ENCODE data around the gene ASB7. TPM values are rescaled to one million over a fixed set of nuclear protein-coding genes. Genes with fewer than 3 reads are reported as not detected.

ASB7 gene
- total RNA-seq, 1 donor from 2014 or later = 18.3 TPM

DNA sequence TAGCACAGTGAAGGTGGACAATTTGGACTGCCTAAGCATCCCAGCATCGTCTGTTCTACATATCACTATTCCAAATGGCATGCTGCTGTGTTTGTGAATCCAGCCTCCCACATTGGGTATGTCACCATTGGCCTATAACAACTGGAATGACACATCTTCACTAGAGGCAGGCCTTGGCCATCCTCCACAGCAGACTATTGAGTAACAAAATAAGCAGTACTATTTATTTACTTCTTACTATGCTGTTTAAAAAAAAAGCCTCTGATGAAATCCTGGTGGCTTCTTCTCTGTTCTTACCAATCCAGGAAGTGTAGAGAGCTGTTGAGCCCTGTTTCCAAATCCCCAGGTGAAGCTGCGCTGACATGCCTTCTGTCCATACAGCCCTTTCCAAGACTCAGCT, 43.1 kb upstream of the ASB7 start:
- TF ChIP-seq, protein P1, sequence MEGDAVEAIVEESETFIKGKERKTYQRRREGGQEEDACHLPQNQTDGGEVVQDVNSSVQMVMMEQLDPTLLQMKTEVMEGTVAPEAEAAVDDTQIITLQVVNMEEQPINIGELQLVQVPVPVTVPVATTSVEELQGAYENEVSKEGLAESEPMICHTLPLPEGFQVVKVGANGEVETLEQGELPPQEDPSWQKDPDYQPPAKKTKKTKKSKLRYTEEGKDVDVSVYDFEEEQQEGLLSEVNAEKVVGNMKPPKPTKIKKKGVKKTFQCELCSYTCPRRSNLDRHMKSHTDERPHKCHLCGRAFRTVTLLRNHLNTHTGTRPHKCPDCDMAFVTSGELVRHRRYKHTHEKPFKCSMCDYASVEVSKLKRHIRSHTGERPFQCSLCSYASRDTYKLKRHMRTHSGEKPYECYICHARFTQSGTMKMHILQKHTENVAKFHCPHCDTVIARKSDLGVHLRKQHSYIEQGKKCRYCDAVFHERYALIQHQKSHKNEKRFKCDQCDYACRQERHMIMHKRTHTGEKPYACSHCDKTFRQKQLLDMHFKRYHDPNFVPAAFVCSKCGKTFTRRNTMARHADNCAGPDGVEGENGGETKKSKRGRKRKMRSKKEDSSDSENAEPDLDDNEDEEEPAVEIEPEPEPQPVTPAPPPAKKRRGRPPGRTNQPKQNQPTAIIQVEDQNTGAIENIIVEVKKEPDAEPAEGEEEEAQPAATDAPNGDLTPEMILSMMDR (IDR thresholded peaks at IDR 0.05) = no peak
- no peak for TF ChIP-seq EZH2 (IDR thresholded peaks at IDR 0.05)
- TF ChIP-seq EZH2phosphoT487 (IDR thresholded peaks at IDR 0.05) = no peak
- H3K9me3 ChIP-seq (ENCODE audit: low read depth) = no peaks in the 10 kb centered on the region
- H3K27me3 Mint-ChIP-seq (ENCODE audit: insufficient read depth, low read depth) = peaks cover 4% of the 10 kb centered on the region
- H3K9me3 Mint-ChIP-seq = peaks cover 24% of the 10 kb centered on the region
- H3K4me1 Mint-ChIP-seq = no peaks in the 10 kb centered on the region
- H3K4me1 ChIP-seq = no peaks in the 10 kb centered on the region
- no peaks in the 10 kb centered on the region for H4K20me1 ChIP-seq (ENCODE audit: low read depth)
- no peak overlapping the region for H2AFZ ChIP-seq (replicated peaks)
- H3K36me3 ChIP-seq = no peaks in the 10 kb centered on the region
- H3K4me3 ChIP-seq = no peak overlapping the region
- DNase-seq (ENCODE audit: low spot score) = no peak
- H3K27ac ChIP-seq = no peak overlapping the region
- peak overlapping the region; percentile 36 for H3K4me3 Mint-ChIP-seq
- H3K27me3 ChIP-seq = no peaks in the 10 kb centered on the region
- peaks cover 7% of the 10 kb centered on the region for H3K36me3 Mint-ChIP-seq
- no peak overlapping the region for H3K27ac Mint-ChIP-seq
- H3K4me2 ChIP-seq = no peak overlapping the region
- no peak overlapping the region for H3K9ac ChIP-seq
- no peaks in the 10 kb centered on the region for H3K79me2 ChIP-seq (ENCODE audit: low read depth)
- H3F3A ChIP-seq (ENCODE audit: low read depth) = no peaks in the 10 kb centered on the region

DNA sequence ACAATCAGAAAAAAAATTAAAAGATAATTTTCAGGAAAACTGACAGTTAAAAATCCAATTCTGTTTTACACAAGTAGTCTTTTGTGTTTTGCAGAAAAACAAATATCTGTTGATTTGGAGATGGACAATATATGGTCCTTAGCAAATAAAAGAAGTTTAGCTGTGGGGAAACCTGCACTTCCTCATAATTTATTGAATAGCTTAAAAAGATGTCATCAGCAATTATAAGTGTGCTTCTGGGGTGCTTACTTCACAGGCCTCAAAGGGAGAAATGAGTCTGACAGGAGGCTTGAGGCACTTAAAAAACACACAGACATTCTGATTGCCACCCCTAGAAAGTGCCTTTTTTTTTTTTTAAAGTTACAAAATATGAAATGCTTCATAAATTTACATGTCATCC, 42.1 kb upstream of the ASB7 start:
- Histone ChIP-seq H3K9me3 (ENCODE audit: low read depth) (no peaks in the 10 kb centered on the region), H3K79me2 (ENCODE audit: low read depth) (no peaks in the 10 kb centered on the region), H3F3A (ENCODE audit: low read depth) (no peaks in the 10 kb centered on the region), H3K9ac (no peak overlapping the region), H3K4me2 (no peak overlapping the region), H3K4me1 (no peaks in the 10 kb centered on the region), H3K36me3 (no peaks in the 10 kb centered on the region), H4K20me1 (ENCODE audit: low read depth) (no peaks in the 10 kb centered on the region), H2AFZ (replicated peaks) (no peak overlapping the region), H3K27ac (no peak overlapping the region), H3K27me3 (no peaks in the 10 kb centered on the region), H3K4me3 (no peak overlapping the region)
- Mint-ChIP-seq H3K27ac (no peak overlapping the region), H3K4me3 (no peak overlapping the region), H3K27me3 (ENCODE audit: insufficient read depth, low read depth) (peaks cover 4% of the 10 kb centered on the region), H3K9me3 (peaks cover 16% of the 10 kb centered on the region), H3K4me1 (no peaks in the 10 kb centered on the region), H3K36me3 (peaks cover 4% of the 10 kb centered on the region)
- TF ChIP-seq, protein P1 (IDR thresholded peaks at IDR 0.05) = no peak
- TF ChIP-seq EZH2 (IDR thresholded peaks at IDR 0.05) = no peak
- TF ChIP-seq EZH2phosphoT487 (IDR thresholded peaks at IDR 0.05) = no peak
- no peak for DNase-seq (ENCODE audit: low spot score)

GRCh38 chr15:100565591-100565990, 36.8 kb upstream of the ASB7 start:
- Histone ChIP-seq H3K9ac (no peak overlapping the region), H3K9me3 (ENCODE audit: low read depth) (no peaks in the 10 kb centered on the region), H3K27ac (no peak overlapping the region), H3F3A (ENCODE audit: low read depth) (no peaks in the 10 kb centered on the region), H3K79me2 (ENCODE audit: low read depth) (no peaks in the 10 kb centered on the region), H3K36me3 (no peaks in the 10 kb centered on the region), H3K4me1 (no peaks in the 10 kb centered on the region), H3K4me3 (no peak overlapping the region), H3K27me3 (no peaks in the 10 kb centered on the region), H2AFZ (replicated peaks) (no peak overlapping the region), H3K4me2 (no peak overlapping the region), H4K20me1 (ENCODE audit: low read depth) (no peaks in the 10 kb centered on the region)
- Mint-ChIP-seq H3K36me3 (peaks cover 3% of the 10 kb centered on the region), H3K9me3 (no peaks in the 10 kb centered on the region), H3K4me3 (no peak overlapping the region), H3K4me1 (no peaks in the 10 kb centered on the region), H3K27me3 (ENCODE audit: insufficient read depth, low read depth) (no peaks in the 10 kb centered on the region), H3K27ac (no peak overlapping the region)
- no peak for DNase-seq (ENCODE audit: low spot score)
- no peak for TF ChIP-seq EZH2phosphoT487 (IDR thresholded peaks at IDR 0.05)

GRCh38 chr15:100566850-100567628, 35.4 kb upstream of the ASB7 start:
- H3K27ac Mint-ChIP-seq = no peak overlapping the region
- H3K9me3 ChIP-seq (ENCODE audit: low read depth) = no peaks in the 10 kb centered on the region
- H3K9me3 Mint-ChIP-seq = no peaks in the 10 kb centered on the region
- H3K27me3 Mint-ChIP-seq (ENCODE audit: insufficient read depth, low read depth) = no peaks in the 10 kb centered on the region
- TF ChIP-seq, protein P1 (IDR thresholded peaks at IDR 0.05) = no peak
- TF ChIP-seq EZH2 (IDR thresholded peaks at IDR 0.05) (no peak), EZH2phosphoT487 (IDR thresholded peaks at IDR 0.05) (no peak)
- no peaks in the 10 kb centered on the region for H3K4me1 ChIP-seq
- H3K79me2 ChIP-seq (ENCODE audit: low read depth) = no peaks in the 10 kb centered on the region
- H3K36me3 Mint-ChIP-seq = peaks cover 3% of the 10 kb centered on the region
- no peak overlapping the region for H3K4me3 Mint-ChIP-seq
- no peaks in the 10 kb centered on the region for H3K4me1 Mint-ChIP-seq
- no peak overlapping the region for H3K27ac ChIP-seq
- no peak for DNase-seq (ENCODE audit: low spot score)
- H4K20me1 ChIP-seq (ENCODE audit: low read depth) = no peaks in the 10 kb centered on the region
- H3F3A ChIP-seq (ENCODE audit: low read depth) = no peaks in the 10 kb centered on the region
- no peak overlapping the region for H3K4me2 ChIP-seq
- no peaks in the 10 kb centered on the region for H3K36me3 ChIP-seq
- H2AFZ ChIP-seq (replicated peaks) = no peak overlapping the region
- H3K4me3 ChIP-seq = no peak overlapping the region
- no peaks in the 10 kb centered on the region for H3K27me3 ChIP-seq
- H3K9ac ChIP-seq = no peak overlapping the region
